ENCODE measurements around the gene SLC44A3. TPM values are rescaled to one million over a fixed set of nuclear protein-coding genes. Genes with fewer than 3 reads are reported as not detected.

Gene SLC44A3
- total RNA-seq, 1 donor from 2014 or later = 19.3 TPM

GRCh38 chr1:94806441-94806871 lies 13.7 kb upstream of the SLC44A3 start:
- ATAC-seq = no peak
- Histone ChIP-seq H3K4me3 (no peak overlapping the region), H3K9me3 (no peaks in the 10 kb centered on the region), H3K36me3 (no peaks in the 10 kb centered on the region), H3K27me3 (ENCODE audit: low read depth) (no peaks in the 10 kb centered on the region), H3K27ac (no peak overlapping the region), H3K4me1 (peaks cover 12% of the 10 kb centered on the region)
- TF ChIP-seq, protein P1, sequence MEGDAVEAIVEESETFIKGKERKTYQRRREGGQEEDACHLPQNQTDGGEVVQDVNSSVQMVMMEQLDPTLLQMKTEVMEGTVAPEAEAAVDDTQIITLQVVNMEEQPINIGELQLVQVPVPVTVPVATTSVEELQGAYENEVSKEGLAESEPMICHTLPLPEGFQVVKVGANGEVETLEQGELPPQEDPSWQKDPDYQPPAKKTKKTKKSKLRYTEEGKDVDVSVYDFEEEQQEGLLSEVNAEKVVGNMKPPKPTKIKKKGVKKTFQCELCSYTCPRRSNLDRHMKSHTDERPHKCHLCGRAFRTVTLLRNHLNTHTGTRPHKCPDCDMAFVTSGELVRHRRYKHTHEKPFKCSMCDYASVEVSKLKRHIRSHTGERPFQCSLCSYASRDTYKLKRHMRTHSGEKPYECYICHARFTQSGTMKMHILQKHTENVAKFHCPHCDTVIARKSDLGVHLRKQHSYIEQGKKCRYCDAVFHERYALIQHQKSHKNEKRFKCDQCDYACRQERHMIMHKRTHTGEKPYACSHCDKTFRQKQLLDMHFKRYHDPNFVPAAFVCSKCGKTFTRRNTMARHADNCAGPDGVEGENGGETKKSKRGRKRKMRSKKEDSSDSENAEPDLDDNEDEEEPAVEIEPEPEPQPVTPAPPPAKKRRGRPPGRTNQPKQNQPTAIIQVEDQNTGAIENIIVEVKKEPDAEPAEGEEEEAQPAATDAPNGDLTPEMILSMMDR (IDR thresholded peaks at IDR 0.05) = no peak
- intact Hi-C loops (cut with DNase I) = no loop called here
- no peak for DNase-seq

GRCh38 chr1:94807742-94808491 lies 12.2 kb upstream of the SLC44A3 start:
- no peaks in the 10 kb centered on the region for H3K27me3 ChIP-seq (ENCODE audit: low read depth)
- intact Hi-C loops (cut with DNase I) = no loop called here
- no peak overlapping the region for H3K4me3 ChIP-seq
- no peak overlapping the region for H3K27ac ChIP-seq
- no peaks in the 10 kb centered on the region for H3K4me1 ChIP-seq
- ATAC-seq (no peak), DNase-seq (no peak)
- no peaks in the 10 kb centered on the region for H3K36me3 ChIP-seq
- TF ChIP-seq, protein P1 (IDR thresholded peaks at IDR 0.05) = no peak
- no peaks in the 10 kb centered on the region for H3K9me3 ChIP-seq

DNA sequence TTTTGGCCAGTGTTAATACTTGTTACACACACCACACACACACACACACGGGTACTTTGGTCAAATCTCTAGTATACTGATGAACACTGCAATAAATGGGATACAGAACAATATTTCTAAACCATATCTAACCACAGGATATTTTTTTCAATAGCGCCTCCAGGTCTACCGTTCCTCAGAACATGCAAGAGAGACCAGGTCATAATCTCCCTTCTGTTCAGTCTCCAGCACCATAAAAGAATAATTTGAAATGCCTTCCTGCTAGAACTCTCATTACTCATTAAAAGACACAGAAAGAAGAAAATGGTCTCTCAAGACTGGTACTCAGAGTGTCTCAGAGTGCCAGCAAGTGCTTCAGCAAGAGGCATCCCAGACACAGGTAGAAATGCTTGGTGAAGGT lies 11.5 kb upstream of the SLC44A3 start:
- Histone ChIP-seq H3K27me3 (ENCODE audit: low read depth) (no peaks in the 10 kb centered on the region), H3K27ac (no peak overlapping the region), H3K36me3 (no peaks in the 10 kb centered on the region), H3K9me3 (no peaks in the 10 kb centered on the region), H3K4me3 (no peak overlapping the region), H3K4me1 (no peaks in the 10 kb centered on the region)
- DNase-seq (no peak), ATAC-seq (no peak)
- TF ChIP-seq, protein P1 (IDR thresholded peaks at IDR 0.05) = no peak
- intact Hi-C loops (cut with DNase I) = no loop called here

GRCh38 chr1:94812985-94813384 lies 7.2 kb upstream of the SLC44A3 start:
- intact Hi-C loops (cut with DNase I) = no loop called here
- H3K27me3 ChIP-seq (ENCODE audit: low read depth) = no peaks in the 10 kb centered on the region

GRCh38 chr1:94816030-94816429 lies 4.1 kb upstream of the SLC44A3 start:
- DNase-seq = no peak
- intact Hi-C loops (cut with DNase I) = no loop called here
- Histone ChIP-seq H3K27ac (no peak overlapping the region), H3K4me1 (peaks cover 13% of the 10 kb centered on the region), H3K9me3 (no peaks in the 10 kb centered on the region), H3K27me3 (ENCODE audit: low read depth) (peaks cover 9% of the 10 kb centered on the region), H3K4me3 (no peak overlapping the region), H3K36me3 (no peaks in the 10 kb centered on the region)
- no peak for ATAC-seq
- TF ChIP-seq, protein P1 (IDR thresholded peaks at IDR 0.05) = no peak

More at GRCh38 chr1:94812985-94813384, 7.2 kb upstream of the SLC44A3 start:
- ATAC-seq (no peak), DNase-seq (no peak)
- TF ChIP-seq, protein P1 (IDR thresholded peaks at IDR 0.05) = no peak
- H3K9me3 ChIP-seq = no peaks in the 10 kb centered on the region
- no peaks in the 10 kb centered on the region for H3K36me3 ChIP-seq
- no peak overlapping the region for H3K27ac ChIP-seq
- no peaks in the 10 kb centered on the region for H3K4me1 ChIP-seq
- no peak overlapping the region for H3K4me3 ChIP-seq

Measured in lower lobe of right lung (tissue), 2 donors.